ENCODE data around the gene ISM1. TPM values are rescaled to one million over a fixed set of nuclear protein-coding genes. Genes with fewer than 3 reads are reported as not detected.
A peak's percentile ranks its signal among the peaks of the same experiment; 100 is the strongest.

Gene ISM1
- total and polyA plus RNA-seq, 8 donors, result 0.71 to 18.2 (median 11.2) TPM

DNA sequence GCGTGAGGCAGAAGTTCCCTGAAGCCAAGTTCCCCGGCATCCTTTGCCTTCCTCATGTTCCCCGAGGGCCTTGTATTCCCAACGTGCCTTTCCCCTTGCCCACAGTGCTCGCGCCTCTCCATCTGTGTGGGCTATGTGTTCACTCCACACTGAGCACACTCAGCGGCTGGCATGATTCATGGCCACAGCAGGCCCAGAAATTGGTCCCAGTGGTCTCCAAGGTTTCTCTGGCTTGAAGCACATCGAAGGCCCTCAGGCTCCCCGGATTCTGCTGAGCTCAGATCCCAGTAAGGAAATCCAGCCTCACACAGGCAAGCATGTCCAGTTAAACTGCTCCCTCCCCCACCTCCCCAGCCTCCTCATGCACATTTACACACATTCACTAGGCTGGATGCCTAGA is 123.6 kb downstream of the ISM1 start:
- no peak overlapping the region for H3K27ac ChIP-seq
- H3K4me1 ChIP-seq, result no peaks in the 10 kb centered on the region
- intact Hi-C loops (cut with DNase I), result no loop called here
- TF ChIP-seq, protein P1, sequence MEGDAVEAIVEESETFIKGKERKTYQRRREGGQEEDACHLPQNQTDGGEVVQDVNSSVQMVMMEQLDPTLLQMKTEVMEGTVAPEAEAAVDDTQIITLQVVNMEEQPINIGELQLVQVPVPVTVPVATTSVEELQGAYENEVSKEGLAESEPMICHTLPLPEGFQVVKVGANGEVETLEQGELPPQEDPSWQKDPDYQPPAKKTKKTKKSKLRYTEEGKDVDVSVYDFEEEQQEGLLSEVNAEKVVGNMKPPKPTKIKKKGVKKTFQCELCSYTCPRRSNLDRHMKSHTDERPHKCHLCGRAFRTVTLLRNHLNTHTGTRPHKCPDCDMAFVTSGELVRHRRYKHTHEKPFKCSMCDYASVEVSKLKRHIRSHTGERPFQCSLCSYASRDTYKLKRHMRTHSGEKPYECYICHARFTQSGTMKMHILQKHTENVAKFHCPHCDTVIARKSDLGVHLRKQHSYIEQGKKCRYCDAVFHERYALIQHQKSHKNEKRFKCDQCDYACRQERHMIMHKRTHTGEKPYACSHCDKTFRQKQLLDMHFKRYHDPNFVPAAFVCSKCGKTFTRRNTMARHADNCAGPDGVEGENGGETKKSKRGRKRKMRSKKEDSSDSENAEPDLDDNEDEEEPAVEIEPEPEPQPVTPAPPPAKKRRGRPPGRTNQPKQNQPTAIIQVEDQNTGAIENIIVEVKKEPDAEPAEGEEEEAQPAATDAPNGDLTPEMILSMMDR (IDR thresholded peaks at IDR 0.05), result no peak
- no peak for ATAC-seq
- no peak overlapping the region for H3K4me3 ChIP-seq
- no peak for DNase-seq
- no peaks in the 10 kb centered on the region for H3K36me3 ChIP-seq
- H3K9me3 ChIP-seq, result no peaks in the 10 kb centered on the region
- H3K27me3 ChIP-seq, result no peaks in the 10 kb centered on the region

DNA sequence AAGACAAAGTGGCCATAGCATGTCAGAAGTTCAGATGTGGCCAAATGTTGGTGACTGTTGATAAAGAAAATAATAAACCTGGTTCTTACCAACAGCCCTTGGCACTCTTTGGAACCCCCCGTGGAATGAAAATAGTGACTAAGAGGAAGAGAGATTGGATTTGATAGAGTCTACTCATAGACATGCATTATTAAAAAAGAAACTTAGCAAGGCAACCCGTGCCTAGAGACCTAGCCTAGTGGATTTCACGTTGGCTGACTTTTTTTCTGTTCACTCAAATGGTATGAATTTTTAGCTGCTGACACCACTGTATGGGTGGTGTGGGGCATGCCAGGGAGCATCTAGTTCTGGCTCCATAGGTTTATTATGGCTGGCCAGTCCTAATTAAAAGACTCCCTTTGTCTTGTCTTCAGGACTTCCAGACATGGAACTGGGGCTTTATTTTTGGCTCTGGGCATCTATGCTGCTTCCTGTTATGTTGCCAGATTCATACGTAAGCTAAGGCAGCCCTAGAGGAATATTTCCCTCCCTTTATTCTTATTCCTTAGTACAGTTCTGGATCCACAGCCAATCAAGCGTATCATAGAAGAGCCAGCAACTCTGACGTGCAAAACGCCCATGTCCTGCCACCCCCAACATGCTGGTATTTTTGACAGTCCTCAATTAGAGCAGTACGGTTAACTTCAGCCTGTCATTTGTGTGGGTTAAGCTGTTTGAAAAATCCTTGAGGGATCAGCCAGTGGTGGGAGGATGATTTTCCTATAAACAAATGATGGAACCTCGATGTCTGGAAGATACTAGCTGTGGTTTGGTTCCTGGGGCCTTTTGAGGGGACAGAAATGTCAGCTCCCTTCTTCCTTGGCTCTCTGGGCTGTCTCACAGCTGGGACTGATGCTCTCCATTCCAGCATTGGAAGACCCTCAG is 127.5 kb downstream of the ISM1 start:
- H3K36me3 ChIP-seq, result no peaks in the 10 kb centered on the region
- DNase-seq (no peak), ATAC-seq (no peak)
- H3K9me3 ChIP-seq, result no peaks in the 10 kb centered on the region
- H3K27me3 ChIP-seq, result no peaks in the 10 kb centered on the region
- no peaks in the 10 kb centered on the region for H3K4me1 ChIP-seq
- intact Hi-C loops (cut with DNase I), result no loop called here
- no peak overlapping the region for H3K4me3 ChIP-seq
- TF ChIP-seq, protein P1 (IDR thresholded peaks at IDR 0.05), result no peak
- H3K27ac ChIP-seq, result peak overlapping the region in 1 of 2 donors; percentile 57

DNA sequence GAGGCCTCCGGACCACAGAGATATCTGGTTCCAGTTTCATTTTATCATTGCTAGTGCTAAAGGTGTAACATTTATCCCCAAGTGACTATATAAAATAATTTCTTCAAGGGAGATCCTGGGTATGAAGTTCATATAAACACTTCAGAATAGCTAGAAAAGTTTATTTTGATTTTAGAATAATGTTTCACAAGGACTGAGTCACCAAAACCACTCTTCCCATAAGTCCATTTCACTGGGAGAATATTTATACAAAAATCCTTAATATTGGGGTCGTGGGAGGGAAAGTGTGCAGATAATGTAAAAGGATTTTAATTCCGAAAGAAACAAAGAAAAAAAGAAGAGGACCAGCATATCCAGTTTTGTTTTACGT is 128.1 kb downstream of the ISM1 start:
- Histone ChIP-seq H3K4me1 (no peaks in the 10 kb centered on the region), H3K4me3 (no peak overlapping the region)

More for the DNA sequence above, 128.1 kb downstream of the ISM1 start:
- TF ChIP-seq, protein P1 (IDR thresholded peaks at IDR 0.05), result no peak
- peak overlapping the region in 1 of 2 donors; percentile 57 for H3K27ac ChIP-seq
- intact Hi-C loops (cut with DNase I), result no loop called here
- DNase-seq (no peak), ATAC-seq (no peak)
- H3K36me3 ChIP-seq, result no peaks in the 10 kb centered on the region
- no peaks in the 10 kb centered on the region for H3K9me3 ChIP-seq
- H3K27me3 ChIP-seq, result no peaks in the 10 kb centered on the region

Other genes starting within 250 kb of the ISM1 start
- gene SPTLC3, start 212.3 kb upstream of the ISM1 start, total RNA-seq, result 10 to 100 TPM; 20.7 to 25.0 TPM
- gene SPTLC3, start 212.3 kb upstream of the ISM1 start, polyA plus RNA-seq (ENCODE audit: insufficient read length in 6 of 6), result 10 to 100 TPM; 10.4 to 14.4 (median 12.9) TPM